GM21367 (cell line): ENCODE results near the gene ANKRD44.

Experiments used
- ATAC-seq: cut with Tn5 transposase; IDR thresholded peaks from one replicate; pipeline ENCODE4 v1.9.1; 2021; ENCODE audit not compliant: unreplicated experiment

The ANKRD44 gene

DNA sequence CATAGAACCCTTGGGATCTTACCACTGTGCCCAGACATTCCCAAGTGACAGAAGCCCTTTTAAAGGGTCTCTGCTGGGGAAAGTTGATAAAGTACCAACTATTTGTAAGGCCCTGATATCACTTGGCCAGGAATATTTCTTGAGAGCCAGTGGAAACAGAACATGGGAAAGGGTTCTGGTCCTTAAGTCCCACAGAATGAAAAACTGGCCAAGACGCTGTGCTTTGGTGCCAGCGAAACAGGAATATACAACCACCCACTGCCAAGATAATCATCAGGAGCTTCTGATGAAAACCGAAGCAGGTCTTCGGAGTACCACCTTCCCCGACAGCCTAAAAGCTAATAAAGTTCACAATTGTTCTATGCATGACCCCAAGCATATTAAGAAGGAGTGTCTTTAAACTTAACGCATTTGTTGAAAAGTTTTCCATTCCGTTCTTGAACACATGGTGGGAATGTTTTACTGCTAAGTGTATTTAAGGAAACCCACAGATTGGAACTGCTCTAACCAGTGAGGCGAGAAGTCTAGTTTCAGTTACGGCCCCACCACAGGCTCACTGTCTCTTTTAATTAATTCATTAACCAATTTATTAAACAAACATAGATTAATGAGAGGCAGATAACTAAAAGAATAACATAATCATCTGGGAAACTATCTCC, 152.6 kb downstream of the ANKRD44 start:
- ATAC-seq, result no peak

DNA sequence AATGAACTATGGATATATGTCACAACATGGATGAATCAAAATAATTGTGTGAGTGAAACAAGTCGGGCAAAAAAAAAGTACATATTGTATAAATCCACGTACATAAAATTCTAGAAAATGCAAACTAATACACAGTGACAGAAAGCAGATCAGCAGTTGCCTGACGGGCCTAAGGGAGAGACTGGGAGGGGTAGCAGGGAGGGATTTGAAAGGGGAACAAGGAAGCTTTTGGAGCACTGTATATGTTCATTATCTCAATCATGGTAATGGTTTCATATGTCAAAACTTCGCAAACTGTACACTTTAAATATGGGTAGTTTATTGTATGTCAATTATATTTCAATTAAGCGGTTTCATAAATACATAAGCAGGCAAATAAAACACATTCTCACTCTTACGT, 153.8 kb downstream of the ANKRD44 start:
- ATAC-seq, result no peak

DNA sequence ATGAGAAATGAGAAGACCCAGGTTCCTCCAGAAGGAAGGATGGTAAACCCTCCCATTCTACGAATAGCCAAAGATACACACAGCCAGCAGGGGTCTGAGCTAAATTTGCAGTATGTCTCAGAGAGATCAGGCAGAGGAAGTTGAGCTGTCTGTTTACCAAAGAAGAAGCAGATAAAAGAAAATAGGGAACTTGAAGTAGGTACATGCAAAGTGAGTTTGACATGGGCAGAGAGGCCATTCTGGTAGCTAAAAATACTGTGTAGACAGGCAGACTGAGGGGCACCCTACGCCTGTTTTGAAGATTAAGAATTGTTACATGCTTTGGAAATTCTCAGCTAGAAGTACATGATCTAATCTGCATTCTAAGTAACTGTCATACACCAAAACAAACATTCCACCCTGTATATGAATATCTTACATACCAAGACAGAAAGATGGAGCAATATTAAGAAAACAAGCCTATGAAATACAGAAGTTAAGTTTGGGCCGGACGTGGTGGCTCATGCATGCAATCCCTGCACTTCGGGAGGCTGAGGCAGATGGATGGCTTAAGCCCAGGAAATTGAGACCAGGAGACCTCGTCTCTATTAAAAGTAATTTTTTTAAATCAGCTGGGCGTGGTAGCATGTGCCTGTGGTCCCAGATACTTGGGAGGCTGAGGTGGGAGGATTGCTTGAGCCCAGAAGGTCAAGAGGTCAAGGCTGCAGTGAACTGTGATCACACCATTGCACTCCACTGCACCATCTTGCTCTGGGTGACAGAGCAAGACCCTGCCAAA, 157.9 kb downstream of the ANKRD44 start:
- peak; percentile 84 for ATAC-seq

DNA sequence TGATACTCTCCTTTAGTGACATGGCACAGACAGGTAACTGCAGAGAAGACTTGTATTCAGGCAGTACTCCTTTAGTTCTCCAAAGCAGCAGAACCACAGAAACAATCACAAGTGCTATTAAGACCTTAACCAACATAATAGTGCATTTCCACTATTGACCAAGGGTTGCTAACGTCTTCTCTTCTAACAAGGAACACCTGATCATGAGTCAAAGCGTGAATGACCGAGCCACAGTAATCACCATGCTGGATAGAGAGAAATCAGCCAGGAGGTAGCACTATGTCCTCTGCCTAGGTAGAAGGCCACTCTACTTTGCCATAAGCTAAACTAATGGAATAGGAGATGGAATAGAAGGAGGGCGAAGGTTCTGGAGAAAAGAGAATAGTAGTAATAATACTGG, 161.0 kb downstream of the ANKRD44 start:
- ATAC-seq, result no peak

DNA sequence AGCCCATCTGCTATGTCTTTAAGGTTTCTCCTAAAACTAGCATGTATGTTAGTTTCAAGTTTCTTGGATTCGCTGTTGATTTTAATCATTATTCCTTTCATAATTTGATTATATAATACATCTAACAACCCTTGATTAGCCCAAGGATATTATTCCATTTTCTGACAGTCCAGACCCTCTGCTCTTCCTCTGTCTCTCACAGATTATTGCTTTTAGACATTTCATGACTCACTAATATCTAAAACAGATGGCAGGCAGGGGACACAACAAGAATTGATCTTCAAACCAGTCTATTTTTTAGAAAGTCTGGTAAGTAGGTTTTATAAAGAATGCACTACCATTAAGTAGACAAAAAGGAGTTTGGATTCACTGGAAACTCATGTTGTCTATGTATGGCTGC, 162.2 kb downstream of the ANKRD44 start:
- no peak for ATAC-seq

DNA sequence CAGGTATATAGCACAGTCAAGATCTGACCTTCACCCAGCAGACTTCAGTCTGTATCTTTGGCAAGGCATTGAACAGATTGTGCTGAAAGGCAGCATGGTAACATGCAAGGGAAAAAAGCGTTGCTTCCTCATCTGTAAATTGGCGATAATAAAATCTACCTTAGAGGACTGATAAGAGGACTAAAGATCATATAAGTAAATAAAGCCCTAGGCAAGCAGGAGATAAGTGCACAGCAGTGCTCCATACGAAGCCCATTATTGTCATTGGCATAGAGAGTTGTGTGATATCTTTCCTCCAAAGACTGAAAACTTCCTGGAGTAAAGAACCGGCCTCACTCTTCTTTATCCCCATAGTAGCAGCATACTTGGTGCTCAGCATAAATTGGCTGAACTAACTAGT, 162.6 kb downstream of the ANKRD44 start:
- no peak for ATAC-seq

DNA sequence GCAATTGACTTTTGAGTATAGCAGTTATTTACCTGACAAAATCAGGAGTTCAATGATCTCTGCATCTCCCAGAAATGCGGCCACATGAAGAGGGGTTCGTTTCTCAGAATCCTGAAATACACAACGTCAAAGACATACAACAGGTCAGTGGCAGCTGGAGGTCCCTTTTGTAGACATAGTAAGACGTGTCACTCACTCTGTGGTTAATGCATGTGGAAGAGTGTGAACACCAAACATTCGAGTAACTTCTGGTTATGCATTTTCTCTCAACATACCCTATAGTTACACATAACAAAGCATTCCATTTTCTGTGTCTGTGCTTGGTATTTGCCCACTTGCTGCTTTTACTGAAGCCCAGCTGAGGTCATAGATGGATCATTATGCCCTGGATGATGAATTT, 163.6 kb downstream of the ANKRD44 start:
- ATAC-seq, result no peak

DNA sequence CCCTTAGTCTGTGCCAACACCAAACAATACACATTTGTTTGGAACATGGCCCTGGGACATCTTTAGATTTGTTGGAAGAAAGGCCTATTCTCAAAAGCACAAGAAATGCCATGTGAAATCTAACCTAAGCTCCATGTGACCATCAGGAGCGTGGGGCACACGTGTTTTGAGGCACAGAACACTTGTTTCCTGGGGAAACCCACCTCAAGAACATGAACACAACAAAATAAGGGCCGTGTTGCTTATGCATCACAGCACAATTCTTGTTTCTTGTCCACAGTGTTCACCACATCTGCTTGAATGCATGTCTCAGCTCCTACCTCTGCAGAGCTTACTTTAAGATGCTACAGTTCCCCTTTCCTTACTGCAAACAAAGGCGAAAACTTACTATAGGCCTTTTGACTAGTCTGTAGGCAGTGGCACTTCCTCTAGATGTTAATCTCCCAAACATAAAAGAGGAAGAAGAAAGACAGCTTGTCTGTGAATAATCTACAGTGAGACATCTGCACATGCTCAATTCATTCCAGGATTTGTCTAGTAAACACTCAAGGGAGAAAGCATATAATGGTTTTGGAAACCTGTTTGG, 165.0 kb downstream of the ANKRD44 start:
- peak; percentile 96 for ATAC-seq

DNA sequence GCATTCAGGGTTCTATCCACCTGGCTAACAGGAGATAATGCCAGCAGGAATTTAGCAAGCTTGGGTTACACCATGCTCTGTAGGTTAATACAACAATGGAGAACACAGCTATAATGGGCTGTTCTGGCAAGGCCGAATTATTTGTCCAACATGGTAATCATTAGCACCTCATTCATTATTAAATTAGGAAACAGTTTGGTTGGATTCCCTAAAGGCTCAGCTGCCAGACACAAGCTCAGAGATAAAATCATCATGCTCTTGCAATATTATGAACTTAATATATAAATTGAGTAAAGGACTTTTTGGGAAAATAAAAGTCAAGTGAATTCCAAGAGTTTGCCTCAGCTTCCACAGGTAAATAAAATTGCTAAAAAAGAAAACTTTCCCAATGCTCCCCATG, 166.4 kb downstream of the ANKRD44 start:
- ATAC-seq, result no peak

DNA sequence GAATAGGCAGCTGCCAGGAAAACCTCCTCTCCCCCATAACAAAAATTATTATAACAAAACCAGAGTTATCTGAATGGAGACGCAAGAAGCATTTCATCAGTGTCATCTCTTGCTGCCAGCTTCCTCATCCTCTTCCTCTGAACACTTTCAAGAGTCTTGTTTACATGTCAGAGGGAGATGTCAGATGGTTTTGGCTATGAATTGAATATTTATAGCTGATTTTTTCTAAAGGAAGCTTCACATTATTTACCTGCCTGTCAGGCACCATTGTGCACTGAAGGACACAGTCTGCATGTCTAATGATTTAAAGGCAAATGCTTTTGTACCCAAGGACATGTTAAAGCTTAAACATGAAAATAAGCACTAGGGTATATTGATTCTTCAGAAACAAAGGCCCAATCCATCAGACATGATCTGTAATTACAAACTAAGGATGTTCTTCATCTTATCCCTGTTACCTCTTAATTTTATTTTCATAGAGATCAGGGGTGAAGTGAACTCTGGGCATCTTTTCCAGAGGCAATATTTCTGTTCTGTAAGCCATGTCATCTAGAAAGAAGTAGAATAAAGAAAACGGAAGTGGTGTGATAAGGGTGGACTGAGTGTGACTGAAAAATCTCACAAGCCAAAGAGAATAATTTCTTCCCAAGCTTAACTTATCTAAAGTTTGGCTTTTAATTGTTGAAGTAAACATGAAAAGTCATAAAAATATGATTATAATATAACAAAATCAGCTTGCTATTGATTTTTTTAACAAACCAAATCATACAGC, 168.7 kb downstream of the ANKRD44 start:
- no peak for ATAC-seq

DNA sequence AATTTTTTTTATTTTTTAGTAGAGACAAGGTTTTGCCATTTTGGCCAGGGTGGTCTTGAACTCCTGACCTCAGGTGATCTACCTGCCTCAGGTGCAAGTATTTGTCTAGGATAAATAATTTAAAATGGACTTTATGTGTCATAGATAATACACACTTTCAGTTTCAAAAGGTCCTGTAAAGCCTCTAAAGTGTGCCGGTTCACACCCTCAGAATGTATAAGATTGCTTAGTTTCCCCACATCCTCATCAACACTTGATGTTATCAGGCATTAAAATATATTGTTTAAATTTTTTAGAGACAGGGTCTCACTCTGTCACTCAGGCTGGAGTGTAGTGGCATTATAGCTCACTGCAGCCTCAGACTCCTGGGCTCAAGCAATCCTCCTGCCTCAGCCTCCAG, 170.5 kb downstream of the ANKRD44 start:
- ATAC-seq, result no peak

DNA sequence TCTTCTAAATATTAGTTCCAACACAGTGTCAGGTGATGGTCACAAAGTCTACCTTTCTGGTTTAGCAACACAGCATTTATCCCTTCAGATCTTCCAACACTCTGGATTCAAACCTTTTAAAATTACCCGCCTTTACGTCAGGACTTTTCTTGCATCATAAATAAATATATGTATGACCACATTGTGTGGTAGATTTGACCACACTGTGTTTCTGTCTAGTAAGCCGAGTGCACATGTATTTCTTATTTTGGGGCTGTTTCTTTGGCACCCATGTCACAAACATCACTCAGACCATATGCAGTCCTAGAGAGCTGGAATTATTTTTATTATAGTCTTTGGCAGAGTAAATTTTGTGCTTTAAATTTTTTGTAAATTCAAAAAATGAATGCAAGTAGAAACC, 172.1 kb downstream of the ANKRD44 start:
- no peak for ATAC-seq

DNA sequence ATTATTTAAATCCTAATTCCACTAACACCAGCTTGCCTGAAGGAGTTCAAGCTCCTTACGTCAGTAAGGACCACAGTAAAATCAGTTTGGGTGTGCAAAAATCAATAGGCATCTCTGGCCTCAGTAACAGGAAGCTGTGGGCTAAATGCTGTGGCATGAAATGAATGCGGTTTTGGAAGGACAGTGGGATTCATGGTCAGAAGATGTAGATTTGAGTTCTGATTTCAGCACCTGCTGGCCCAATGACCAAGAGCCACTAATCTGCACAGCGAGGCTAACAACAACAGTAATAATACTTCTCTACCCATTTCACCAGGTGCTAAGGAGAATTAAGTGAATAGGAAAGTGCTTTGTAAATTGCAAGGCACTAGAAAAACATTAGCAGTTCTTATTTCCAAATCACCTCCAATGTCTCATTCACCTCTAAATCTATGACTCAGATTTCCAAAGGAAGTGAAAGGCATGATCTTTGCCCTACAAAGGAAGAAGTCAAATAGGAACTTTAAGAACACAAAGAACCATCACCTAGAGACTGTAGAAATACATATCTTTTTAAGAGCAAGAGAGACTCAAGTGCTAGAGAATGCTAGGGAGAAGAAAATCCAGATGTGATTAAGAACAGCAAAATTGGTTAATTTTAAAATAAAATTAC, 172.6 kb downstream of the ANKRD44 start:
- ATAC-seq, result no peak

DNA sequence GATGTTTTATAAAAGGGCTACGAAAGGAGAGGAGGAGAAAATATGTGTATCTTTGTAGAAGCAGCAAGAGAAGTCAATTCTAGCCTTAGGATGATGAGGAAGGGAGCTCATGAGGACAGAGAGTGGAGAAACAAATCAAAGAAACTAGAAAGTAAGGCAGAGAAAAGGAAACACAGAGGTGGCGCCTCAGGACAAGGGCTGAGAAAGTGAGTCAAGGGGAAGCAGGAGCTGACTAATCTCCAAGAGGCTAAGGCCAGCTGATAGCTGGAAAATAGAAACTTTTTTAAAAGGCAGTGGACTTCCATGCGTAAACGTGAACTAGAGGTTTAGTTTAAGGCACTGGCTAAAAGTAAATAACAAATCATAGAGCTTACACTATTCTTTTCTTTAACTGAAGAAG, 173.3 kb downstream of the ANKRD44 start:
- no peak for ATAC-seq

DNA sequence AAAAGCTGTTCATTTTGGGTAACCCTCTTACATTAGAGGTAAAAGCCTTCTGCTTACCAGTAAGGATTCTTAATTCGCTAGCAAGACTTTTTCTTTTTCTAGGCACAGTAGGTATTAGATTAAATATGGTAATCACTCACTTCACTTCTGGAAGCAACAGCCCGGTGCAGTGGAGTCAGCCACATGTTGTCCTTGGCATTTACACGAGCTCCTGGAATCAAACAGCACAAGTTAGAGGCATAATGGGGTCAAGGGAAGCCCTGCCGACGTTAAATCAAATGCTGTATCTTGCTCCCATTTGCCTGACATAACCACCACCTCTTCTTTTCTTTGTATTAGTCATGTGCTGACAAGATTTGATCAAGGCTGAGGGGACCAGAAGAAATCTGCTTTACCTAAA, 174.1 kb downstream of the ANKRD44 start:
- ATAC-seq, result no peak

DNA sequence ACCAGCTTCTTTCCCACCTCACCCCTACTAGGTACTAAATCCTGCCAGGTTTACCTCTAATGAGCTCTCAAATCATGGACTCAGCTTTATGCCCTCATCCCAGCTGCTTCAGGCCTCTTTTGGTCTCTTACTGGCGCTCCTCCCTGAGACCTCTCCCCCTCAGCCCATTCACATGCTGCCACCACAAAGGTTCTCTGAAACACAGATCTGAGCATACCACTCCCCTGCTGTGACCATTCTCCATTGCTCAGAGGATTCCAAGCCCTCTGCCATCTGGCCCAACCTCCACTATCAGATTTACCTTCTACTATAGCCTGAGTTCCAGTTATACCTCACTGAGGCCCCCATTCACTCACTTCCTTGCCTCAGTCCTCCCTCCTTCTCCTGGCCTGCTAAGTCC, 174.8 kb downstream of the ANKRD44 start:
- no peak for ATAC-seq

DNA sequence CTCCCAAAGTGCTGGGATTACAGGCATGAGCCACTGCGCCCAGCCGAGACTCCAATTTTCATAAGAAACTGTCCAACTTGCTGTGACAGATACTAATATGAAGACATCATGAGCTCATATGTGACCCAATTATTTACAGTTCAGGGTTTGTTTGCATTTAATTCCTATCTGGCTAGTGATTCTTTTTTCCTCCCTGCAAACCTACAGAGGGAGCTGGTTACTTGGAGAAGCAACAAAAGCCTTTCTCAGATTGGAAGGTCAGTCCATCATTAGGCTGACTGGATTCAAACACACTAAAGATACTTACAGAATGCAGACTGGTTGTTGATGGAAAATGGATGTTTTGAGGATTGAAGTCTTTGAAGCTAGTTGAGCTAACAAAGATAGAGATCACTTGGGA, 176.4 kb downstream of the ANKRD44 start:
- no peak for ATAC-seq

DNA sequence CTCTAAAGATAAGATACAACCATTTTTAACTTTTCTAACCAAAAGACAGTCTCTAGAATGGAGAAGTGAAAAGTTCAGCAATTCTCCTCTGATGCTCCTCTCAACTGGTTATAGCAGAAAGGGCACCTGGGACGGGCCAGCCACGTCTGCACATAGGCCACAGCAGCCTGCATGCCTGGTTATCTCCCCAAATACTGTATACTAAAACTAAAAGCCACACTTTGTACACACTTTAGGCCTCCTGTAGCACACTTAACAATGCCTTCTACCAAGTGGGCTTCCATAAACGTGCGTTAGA, 179.1 kb downstream of the ANKRD44 start:
- peak; percentile 73 for ATAC-seq

DNA sequence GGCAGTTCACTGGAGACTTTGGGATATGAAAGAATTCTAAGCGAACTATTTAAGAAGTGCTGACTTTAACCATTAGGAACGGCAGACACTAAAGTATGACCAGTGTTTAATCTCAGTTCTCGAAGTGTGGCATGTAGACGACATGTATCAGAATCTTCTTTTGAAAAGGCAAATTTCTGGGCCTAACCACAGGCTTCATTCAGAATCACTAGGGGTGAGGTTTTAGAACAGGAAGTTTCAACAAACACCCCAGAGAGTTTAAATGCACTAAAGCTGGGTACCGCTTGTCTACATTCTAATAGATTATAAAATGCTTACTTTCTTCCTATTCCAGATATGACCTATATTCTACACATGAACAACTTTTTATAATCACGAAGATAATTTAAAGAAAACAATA, 180.3 kb downstream of the ANKRD44 start:
- ATAC-seq, result peak; percentile 79

DNA sequence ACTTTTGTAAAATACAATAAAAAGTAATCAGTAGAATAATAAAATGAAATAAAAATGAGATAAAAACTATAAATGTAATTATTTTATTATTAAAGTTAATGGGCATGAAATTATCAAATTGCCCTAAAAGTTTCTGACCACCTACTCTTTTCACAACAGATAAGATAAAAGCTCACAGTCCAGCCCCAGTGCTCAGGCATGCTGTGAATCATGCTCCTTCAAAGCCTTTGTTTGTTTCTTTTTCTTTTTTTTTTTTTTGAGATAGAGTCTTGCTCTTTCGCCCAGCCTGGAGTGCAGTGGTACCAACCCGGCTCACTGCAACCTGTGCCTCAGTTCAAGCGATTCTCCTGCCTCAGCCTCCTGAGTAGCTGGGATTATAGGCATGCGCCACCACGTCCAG, 181.7 kb downstream of the ANKRD44 start:
- no peak for ATAC-seq

DNA sequence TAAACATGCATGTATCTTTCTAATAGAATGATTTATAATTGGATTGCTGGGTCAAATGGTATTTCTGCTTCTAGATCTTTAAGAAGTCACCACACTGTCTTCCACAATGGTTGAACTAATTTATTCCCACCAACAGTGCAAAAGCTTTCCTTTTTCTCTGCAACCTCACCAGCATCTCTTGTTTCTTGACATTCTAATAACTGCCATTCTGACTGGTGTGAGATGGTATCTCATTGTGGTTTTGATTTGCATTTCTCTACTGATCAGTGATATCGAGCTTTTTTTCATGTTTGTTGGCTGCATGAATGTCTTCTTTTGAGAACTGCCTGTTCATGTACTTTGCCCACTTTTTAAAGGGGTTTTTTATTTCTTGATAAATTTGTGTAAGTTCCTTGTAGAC, 182.5 kb downstream of the ANKRD44 start:
- no peak for ATAC-seq
